Putamen (tissue), 1 donor: ENCODE data around the gene KAT7.
"Not testable (repeated sequence)": the region's sequence is repeated elsewhere in the genome, so short reads cannot be mapped to it uniquely, and the experiment has no call there.

Experiments
- DNase-seq: peaks from one replicate; pipeline ENCODE4 v3.0.0-alpha.2; 2016; ENCODE audit warnings: low spot score

KAT7 gene

DNA sequence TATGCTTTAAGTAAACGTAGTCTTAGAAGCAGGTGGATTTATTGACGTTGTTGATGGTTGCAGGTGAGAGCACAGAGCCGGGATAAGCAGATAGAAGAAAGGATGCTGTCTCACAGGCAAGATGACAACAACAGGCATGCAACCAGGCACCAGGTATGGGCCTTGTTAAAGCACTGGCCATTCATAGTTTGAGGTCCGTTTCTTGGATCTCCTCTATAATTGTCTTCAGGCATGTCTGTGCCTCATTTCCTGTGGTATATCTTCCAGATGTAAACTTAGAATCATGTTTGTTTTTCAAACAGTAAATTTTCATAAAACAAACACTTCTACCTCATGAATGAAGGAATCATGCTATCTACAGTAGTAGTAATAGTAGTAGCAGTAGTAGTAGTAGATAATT lies 20.6 kb downstream of the KAT7 start:
- no peak for DNase-seq

DNA sequence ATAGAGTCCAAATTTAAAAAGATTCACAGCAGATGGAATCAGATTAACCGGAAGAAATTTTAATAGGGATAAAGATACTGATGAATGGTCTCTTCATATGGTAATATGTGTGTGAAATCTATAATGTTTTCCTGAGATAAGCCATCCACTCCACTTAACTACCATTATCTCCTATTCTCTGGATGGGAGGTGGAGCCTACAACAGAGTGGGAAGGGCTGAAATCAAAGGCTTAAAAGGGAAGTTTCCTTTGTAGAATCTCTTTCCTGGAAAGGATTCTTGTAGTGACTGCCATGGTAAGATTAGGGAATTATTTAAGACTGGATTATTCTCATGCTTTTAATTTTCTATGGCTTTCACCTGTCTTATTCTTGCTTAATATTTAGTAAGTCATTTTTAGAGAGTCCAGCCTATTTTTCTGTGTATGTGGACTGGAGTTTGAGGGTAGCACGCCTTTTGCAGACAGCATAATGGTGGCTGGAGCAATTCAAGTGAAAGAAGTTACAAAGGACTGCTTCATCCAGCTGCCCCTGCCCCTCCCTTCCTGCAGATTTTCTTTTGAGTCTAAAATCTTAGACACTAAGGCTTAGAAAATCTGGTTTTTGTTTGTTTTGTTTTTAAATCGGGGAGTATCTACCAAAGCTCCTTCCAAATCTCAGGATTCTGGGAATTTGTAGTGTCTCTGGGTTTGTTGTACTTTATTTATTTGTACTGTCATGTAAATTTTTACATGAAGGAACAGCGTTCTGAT lies 26.5 kb downstream of the KAT7 start:
- DNase-seq: no peak

DNA sequence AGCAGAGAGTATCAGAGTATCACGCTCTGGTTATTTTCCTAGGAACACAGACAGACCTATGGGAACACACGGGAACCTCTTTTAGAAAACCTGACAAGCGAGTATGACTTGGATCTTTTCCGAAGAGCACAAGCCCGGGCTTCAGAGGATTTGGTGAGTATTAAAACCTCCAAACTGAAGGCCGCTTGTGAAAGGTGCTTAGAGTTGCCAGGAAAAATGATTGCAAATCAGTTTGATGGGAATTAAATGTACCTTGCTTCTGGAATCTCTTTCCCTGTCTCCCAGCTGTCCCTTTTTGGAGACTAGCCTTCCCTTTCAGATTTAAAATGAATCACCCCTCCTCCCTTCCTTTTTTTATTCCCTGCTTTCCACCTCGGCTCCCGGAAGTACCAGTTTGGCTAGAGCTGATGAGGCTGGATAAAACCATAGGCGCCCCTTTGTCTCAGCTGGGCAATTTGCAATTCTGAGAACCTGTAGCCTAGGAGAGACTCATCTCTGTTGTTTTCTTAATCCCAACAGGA lies 27.3 kb downstream of the KAT7 start:
- no peak for DNase-seq

DNA sequence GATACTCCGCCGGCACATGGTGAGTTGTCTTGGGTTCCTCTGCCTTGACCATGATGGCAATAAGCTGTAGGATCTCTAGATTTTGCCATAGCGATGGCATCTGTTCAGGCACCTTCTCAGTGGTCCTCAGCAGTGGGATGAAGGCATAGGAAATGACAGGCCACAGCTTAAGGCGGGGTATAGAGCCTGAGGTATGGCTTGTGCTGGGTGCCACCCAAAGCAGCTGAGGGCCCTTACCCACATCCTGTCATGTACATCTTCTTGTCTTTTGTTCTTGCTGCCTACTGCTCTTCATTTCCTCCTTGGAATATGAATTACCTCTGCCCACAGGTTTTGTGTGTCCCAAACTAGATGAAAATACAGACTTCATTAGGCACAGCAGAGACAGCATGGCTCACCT lies 29.5 kb downstream of the KAT7 start:
- no peak for DNase-seq

DNA sequence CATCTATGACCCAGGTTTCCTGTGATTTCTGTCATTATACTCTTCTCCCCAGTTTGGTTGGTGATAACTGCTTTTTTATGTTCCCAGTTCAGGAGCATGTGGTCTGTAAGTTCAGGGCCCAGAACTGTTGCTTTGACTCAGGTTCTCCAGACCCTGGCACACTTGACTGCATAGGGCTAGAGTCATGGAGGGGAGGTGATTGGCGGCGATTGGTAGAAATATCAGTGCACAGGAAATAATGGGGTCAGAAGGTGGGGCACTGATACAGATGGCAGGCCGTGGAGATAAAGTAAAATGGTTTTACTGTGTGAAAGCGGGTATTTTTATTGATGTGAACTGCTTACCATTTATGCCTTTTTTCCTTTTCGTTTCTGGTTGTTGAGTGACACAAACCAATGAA lies 30.7 kb downstream of the KAT7 start:
- DNase-seq: no peak

DNA sequence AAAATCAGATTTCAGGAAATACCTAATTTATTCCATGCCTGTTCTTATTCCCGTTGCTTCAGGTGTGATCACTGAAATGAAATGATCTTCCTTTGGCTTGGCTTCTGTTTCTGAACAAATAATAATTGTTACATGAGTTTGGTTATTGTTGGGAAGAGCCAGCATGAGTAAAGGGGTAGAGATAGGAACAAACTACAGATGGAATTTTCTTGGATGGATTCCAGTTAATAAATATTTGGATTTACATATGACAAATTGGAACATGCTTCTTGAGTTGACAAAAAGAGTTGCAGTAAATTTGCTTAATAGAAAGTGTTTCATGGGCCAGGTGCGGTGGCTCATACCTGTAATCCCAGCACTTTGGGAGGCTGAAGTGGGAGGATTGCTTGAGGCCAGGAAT lies 31.2 kb downstream of the KAT7 start:
- no peak for DNase-seq

DNA sequence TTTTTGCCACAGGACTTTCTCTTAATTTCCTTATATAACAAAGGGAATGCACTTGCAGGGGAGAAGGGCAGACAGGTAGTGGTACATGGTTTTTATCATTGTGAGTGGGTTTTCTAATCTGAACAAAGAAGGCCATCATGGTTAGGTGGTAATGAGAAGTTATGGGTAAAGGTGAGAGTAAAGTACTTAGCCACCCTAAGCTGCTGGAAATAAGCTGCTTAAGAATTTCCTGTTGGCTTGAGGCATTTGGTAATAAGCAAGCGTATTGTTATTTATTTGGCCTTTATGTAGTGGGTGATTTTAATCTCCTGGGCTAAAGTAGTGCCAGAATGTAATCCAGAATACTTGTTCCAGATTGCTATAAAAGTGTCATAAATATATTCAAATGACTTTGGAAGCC lies 32.3 kb downstream of the KAT7 start:
- DNase-seq: no peak

DNA sequence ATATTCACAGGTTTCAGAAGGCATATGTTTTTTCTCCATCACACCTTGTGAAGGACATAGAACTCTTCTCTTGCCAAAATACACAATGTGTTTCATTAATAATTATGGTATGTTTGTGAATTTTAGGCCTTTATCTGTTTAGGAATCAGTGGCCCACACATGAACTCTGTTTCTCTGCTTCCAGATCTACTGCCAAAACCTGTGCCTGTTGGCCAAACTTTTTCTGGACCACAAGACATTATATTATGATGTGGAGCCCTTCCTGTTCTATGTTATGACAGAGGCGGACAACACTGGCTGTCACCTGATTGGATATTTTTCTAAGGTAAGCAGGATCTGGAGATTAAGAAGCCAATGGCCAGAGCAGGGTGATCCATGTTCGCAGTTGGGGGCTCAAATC lies 33.0 kb downstream of the KAT7 start:
- no peak for DNase-seq

DNA sequence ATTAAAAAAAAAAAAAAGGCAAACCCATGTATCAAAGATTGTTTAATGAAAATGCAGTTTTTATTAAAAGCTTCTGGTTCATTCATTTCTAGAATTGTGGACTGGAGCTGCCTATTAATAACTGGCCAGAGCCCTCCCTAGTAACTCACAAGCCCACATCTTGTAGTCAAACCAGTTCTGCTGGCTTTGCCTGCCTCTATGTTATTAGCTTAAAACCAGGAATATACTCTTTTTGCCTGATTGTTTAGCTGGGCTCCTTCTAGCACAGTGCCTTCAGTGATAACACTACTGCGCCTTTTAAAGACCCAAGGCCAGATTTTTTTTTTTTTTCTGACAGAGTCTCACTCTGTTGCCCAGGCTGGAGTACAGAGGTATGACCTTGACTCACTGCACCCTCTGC lies 33.4 kb downstream of the KAT7 start:
- DNase-seq: no peak

DNA sequence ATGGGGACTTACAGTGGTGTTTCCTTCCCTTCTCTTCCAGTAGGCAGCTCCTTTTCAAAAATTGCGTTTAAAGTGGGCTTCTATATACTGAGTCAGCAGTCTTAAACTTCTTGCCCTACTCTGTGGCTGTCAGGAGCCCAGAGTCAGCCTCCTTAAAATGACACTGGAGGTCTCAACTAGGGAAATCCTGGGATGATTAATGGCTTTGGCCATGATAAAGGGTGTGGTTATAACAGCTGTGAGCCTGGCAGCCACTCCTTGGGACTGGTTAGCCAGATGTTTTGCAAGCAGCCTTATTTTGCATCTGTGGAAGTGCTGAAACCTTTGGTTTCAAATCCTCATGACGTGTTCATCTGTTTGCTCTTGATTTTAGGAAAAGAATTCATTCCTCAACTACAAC lies 34.3 kb downstream of the KAT7 start:
- no peak for DNase-seq

DNA sequence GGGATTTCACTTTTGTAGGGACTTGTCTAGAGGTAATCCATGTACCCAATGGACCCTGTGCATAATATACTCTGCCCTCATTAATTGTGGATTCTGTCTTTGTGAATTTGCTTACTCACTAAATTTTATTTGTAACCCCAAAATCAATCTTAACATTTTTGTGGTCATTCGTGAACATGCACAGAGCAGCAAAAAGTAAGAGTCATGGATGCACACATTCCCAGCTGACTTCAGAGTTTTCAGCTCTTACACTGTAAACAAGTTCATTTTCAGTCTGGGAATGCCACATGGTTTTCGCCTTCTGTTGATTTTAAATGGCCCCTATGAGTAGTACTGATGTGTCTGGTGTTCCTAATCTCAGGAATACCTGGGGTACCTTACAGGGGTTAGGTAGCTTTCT lies 35.1 kb downstream of the KAT7 start:
- DNase-seq: no peak

DNA sequence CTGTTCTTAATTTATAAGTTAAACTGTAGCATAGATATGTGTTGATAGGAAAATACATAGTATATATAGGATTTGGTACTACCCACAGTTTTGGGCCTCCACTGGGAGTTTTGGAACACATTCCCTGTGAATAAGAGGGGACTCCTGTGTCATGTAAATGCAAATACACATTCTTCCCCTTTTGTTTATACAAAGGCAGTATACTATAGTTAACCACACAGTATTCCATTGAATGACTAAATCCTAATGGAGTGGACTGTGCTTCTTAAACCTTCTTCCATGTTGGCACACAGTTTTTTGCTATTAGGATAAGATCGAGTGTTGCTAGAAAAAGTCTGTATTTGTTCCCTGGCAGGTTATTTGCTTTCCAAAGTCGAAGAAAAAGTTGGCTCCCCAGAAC lies 37.2 kb downstream of the KAT7 start:
- no peak for DNase-seq

DNA sequence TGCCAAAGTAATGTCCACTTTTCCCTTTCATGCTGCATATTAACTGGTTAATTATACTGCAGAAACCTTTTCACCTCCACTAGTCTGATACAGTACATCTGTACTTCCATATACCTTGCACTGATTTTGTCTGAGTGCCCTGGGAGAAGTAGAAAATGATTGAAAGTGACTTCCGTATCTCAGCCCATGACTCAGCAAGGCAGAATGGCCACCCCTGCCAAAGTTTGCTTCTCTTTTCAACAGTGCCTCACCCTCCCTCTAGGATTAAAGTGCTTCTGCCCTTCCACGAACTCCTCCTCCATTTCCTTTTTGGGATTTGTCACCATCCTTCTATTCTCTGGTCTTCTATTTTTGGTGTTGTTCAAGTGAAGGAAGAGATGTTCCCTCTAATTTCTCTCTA lies 39.8 kb downstream of the KAT7 start:
- DNase-seq: not testable (repeated sequence)

DNA sequence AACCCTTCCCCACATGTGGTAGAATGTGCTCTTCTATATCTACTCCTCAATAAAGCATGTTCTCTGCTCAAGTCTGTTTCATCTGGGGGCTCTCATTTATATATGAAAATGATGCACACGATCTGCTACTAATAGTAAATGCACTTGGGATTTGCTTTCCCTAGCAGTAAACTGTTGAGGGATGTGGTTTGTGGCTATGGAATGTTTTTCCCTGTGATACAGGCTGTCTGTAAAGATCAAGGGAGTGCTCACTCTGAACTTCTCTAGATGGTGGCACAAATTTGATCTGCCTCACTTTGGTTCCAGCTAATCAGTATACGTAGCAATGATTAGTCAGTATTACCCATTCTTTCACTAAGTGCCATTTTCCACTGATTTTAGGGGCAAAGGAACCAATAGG lies 40.5 kb downstream of the KAT7 start:
- DNase-seq: no peak

DNA sequence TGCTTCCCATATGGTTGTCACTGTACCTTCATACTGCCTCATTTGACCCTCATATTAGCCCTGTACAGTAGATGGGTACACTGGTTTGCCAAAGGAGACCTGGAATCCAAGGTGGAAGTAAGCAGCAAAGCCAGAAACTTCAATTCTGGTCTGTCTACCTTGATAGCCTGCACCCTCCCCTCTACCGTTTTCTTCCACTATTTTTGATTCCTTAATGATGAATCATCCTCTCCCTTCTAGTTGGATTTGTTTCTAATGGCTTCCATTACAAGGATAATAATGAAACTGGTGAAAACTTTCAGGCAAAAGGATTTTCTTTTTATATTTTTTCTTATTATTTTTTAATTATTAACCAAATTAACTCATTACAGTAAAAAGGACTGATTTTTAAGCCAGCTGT lies 42.1 kb downstream of the KAT7 start:
- DNase-seq: no peak

DNA sequence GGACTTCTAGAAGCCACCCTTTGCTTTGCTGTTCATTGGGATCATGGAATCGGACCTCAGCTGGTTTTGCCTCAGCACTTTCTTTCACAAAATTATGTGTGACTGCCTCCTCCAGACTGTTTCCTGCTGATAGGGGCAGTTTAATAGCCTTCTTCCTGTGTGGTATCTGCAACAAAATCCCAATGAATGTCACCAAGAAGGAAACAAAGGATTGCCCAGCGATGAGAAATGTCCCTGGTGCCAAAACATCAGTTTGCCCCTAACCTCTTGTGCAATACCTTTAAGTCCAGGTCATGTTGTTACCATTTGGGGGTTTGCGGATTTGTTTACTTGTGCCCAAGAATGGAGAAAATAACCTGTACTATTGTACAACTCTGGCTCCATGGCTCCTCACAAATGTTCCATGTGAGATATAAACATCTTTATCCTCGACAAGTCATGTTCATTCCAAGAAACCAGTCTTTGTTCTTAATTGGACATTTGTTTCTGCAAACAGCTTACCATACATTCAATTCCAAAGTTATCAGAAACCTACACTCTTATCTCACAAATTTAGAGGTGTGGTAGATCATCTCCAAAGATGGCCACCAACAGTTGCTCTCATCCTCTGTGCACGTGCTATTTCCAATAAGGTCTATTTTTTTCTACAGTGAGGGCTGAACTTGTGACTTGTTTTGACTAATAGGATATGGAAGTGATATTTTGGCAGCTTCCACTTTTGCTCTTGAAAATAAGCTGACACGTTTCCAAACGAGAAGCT lies 44.5 kb downstream of the KAT7 start:
- DNase-seq: no peak

DNA sequence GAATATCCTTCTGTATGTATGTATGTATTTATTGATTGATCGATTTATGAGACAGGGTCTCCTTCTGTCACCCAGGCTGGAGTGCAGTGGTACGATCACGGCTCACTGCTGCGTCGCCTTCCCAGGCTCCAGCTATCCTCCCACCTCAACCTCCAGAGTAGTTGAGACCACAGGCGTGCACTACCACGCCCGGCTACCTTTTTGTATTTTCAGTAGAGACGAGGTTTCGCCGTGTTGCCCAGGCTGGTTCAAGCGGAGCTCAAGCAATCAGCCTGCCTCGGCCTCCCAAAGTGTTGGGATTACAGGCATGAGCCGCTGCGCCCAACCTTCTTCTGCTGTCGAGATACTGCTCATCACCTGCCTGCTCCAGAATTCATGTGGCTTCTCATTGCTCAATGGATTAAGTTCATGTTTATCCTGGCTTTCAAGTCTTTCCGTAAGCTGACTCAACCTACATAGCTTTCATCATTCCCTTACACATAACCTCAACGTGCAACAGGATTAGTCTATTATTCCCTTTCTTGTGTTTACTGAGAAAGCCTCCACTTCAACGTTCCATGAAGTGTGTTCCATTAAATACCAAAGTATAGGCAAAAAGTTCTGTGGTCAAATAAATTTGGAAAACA lies 45.8 kb downstream of the KAT7 start:
- DNase-seq: no peak

DNA sequence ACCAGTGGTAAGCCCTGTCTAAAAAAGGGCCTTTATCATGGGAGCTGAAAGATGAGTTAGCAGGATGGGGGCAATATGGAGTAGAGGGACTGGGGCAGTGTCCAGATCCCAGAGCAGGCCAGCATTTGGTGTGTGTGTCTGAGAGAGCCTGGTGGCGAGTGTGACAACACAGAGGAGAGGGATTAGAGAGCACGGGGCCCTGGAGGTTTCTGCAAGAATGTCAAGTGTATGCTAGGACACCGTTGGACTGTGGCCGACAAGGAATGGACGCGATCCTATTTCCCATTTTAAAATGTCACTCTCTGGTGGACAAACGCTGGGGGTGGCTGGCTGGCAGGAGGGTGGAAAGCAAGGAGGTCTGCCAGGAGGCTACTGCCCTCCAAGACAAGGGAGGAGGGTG lies 47.0 kb downstream of the KAT7 start:
- no peak for DNase-seq

DNA sequence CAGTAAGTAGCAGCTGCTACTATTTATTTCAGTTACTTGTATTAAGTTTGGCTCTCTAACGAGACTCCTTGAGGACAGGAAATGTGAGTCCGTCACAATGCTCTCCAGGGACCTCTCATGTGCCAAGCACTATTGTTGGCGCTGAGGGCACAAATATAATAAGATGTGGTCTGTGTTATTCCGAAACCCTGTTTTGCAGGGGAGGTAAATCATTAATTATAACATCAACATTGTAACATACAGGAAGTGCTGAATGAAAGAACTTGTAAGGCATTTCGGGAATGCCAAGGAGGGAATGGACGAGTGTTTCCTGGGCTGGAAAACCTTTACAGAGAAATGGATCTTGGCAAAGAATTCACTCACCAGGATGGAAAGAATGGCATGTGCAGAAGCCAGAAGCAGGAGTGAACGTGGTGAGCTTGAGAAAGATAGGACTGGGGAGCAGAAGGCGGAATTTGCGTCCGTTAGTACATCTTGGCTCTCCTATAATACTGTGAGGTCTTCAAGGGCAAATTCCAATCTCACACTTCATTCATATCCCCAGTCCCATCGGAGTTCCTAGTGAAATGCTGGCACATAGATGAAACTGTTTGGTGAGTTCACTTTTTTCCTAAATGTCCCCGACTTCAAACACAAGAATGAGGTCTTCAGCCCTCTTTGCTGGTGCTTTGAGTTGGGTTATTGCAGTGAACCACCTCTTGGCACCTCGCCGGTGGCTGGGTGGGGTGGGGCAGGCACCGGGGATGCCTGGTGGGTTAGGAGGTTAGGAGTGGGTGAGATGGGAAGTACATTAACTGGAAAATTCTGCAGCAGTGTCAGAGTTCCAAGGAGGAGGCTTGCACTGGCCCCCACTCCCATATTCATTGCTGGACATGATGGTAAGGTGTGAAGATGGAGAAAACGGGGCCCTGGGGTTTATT lies 47.9 kb downstream of the KAT7 start:
- no peak for DNase-seq

DNA sequence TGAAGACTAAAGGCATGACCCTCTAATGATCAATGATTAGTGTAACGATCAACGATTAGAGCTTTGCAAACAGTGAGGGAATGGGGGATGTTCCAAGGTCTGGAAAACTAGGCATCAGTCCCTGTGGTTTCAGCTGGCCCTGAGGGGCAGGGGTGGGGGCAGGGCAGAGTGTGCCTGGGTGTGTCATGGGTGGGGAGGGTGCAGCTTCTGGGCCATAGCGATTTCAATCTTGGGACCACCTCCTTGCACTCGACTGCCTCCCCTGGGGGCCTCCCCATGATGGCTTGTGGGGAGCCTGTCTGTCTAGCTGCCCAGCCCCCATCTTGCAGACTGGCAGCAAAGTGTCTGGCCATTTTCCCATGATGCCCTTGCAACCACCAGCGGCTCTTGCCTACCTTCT lies 51.0 kb downstream of the KAT7 start:
- no peak for DNase-seq

DNA sequence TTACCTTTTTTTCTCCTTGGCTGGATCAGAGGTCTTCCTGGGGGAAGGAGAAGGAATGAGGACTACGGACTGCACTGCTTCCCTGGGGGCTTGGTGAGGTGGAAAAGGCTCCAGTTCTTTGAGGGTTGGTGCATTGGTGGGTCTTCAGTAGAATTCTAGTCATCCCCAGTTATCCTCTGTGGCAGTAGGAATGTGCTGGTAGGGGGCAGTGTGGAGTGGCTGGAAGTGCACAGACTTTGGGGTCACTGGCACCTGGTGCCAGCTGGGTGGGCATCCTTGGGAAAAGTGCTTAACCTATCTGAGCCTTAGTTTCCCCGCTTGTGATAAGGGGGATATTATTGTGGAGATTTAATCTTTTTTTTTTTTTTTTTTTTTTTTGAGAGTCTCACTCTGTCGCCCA lies 53.1 kb downstream of the KAT7 start:
- no peak for DNase-seq

DNA sequence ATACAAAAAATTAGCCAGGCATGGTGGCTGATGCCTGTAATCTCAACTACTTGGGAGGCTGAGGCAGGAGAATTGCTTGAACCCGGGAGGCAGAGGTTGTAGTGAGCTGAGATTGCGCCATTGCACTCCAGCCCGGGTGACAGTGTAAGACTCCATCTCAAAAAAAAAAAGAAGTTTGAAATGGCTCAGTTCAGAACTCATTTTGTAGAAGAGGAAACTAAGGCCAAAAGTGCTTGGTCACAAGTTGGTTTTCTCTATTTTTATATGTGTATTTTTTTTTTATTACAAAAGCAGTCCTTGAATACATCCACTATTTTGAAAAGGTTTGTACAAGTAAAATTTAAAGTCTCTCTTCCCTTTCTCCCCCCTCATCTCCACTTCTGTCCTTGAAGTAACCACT lies 53.9 kb downstream of the KAT7 start:
- DNase-seq: no peak
